Activated CD8-positive, alpha-beta memory T cell treated with anti-CD3 and anti-CD28 coated beads for 48 hours (primary cell): ENCODE data around the gene CHRNA4.
"Not testable (repeated sequence)": the region's sequence is repeated elsewhere in the genome, so short reads cannot be mapped to it uniquely, and the experiment has no call there.

Experiments used
- DNase-seq, 3 experiments: peaks; one replicate each; pipeline ENCODE4 v3.0.0-alpha.2; 2020; ENCODE audit warnings: low read depth in 2 of 3, low spot score in 2 of 3

CHRNA4 gene

GRCh38 chr20:63335060-63335459, 26.1 kb downstream of the CHRNA4 start:
- DNase-seq: not testable (repeated sequence)

GRCh38 chr20:63334356-63334755, 26.8 kb downstream of the CHRNA4 start:
- no peak for DNase-seq

GRCh38 chr20:63333241-63333836, 27.8 kb downstream of the CHRNA4 start:
- DNase-seq: no peak

- no peak for DNase-seq
Measured at GRCh38 chr20:63332488-63333240, 28.5 kb downstream of the CHRNA4 start.

- DNase-seq: no peak
Measured at GRCh38 chr20:63331741-63332400, 29.3 kb downstream of the CHRNA4 start.

GRCh38 chr20:63330940-63331339, 30.2 kb downstream of the CHRNA4 start:
- DNase-seq: no peak

GRCh38 chr20:63330084-63330760, 30.9 kb downstream of the CHRNA4 start:
- no peak for DNase-seq

GRCh38 chr20:63329331-63330083, 31.6 kb downstream of the CHRNA4 start:
- no peak for DNase-seq

- no peak for DNase-seq
Measured at GRCh38 chr20:63328718-63329275, 32.4 kb downstream of the CHRNA4 start.

GRCh38 chr20:63328026-63328700, 33.0 kb downstream of the CHRNA4 start:
- DNase-seq: no peak

- no peak for DNase-seq
Measured at GRCh38 chr20:63327231-63327745, 33.9 kb downstream of the CHRNA4 start.

GRCh38 chr20:63326314-63327230, 34.6 kb downstream of the CHRNA4 start:
- DNase-seq: no peak

- no peak for DNase-seq
Measured at GRCh38 chr20:63325554-63326313, 35.4 kb downstream of the CHRNA4 start.

- no peak for DNase-seq
Measured at GRCh38 chr20:63325021-63325471, 36.1 kb downstream of the CHRNA4 start.

- DNase-seq: no peak
Measured at GRCh38 chr20:63323357-63323981, 37.7 kb downstream of the CHRNA4 start.

GRCh38 chr20:63322933-63323273, 38.2 kb downstream of the CHRNA4 start:
- DNase-seq: no peak

- no peak for DNase-seq
Measured at GRCh38 chr20:63322146-63322932, 38.8 kb downstream of the CHRNA4 start.
